ENCODE measurements around the gene PHTF1. TPM values are rescaled to one million over a fixed set of nuclear protein-coding genes. Genes with fewer than 3 reads are reported as not detected.

PHTF1 gene
- total RNA-seq, 1 donor from 2014 or later, result 48.5 TPM

GRCh38 chr1:113770031-113770430 is 10.7 kb upstream of the PHTF1 start:
- Mint-ChIP-seq H3K27me3 (ENCODE audit: low read depth) (no peaks in the 10 kb centered on the region), H3K4me1 (peaks cover 48% of the 10 kb centered on the region), H3K36me3 (ENCODE audit: low read depth) (peaks cover 3% of the 10 kb centered on the region), H3K27ac (ENCODE audit: unreplicated experiment) (no peak overlapping the region), H3K4me3 (no peak overlapping the region), H3K9me3 (no peaks in the 10 kb centered on the region)
- DNase-seq (ENCODE audit: low read depth, low spot score), result no peak
- TF ChIP-seq CTCF (conservative IDR thresholded peaks at IDR 0.05), result no peak

DNA sequence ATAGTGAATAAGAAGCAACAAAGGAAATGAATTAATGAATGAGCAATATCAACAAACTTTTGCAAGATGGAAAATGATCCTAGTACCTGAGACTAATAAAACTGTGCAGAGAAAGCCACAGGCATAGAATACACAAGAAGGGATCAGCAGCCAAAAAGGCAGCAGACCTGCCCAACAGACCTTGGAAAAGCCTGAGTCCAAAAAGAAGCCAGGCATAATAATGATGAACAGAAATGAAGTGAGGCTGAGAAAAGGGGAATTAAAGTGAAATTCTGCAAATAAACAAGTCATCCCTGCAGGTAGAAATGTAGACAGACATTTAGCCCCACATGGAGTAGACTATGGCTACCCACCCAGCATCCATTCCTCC is 10.3 kb upstream of the PHTF1 start:
- no peak for DNase-seq (ENCODE audit: low read depth, low spot score)
- peaks cover 3% of the 10 kb centered on the region for H3K36me3 Mint-ChIP-seq (ENCODE audit: low read depth)
- H3K9me3 Mint-ChIP-seq, result no peaks in the 10 kb centered on the region
- TF ChIP-seq CTCF (conservative IDR thresholded peaks at IDR 0.05), result no peak
- no peak overlapping the region for H3K4me3 Mint-ChIP-seq
- no peak overlapping the region for H3K27ac Mint-ChIP-seq (ENCODE audit: unreplicated experiment)
- H3K4me1 Mint-ChIP-seq, result peaks cover 48% of the 10 kb centered on the region
- no peaks in the 10 kb centered on the region for H3K27me3 Mint-ChIP-seq (ENCODE audit: low read depth)

DNA sequence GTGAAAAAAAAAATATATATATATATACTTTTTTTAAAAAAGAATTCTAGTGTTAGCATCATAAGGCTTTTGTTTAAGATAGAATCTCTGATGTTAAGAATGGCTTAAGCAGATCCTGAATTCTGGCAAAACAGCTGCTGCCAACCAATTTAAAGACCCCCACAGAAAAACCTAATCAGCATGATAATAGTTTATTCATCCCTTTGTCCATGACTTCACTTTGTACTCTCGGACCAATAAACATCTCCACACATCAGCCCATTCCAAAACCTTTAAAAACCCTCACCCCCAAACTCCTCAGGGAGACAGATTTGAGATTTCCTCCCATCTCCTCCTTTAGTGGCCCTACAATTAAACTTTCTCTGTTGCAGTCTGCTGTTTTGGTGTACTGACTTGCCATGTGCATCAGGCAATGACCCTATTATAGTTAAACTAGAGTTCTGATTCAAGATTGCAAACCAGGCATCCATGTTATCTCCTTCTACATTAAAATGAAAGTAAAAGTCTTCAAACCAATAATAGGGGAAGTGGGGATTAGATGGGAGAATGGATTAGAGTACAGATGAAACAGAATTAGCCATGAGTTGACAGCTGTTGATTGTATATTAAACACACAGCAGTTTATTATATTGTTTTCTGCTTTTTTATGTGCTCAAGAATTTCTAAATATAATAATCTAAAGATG is 9.8 kb upstream of the PHTF1 start:
- no peaks in the 10 kb centered on the region for H3K27me3 Mint-ChIP-seq (ENCODE audit: low read depth)
- H3K36me3 Mint-ChIP-seq (ENCODE audit: low read depth), result peaks cover 3% of the 10 kb centered on the region
- H3K4me3 Mint-ChIP-seq, result peak overlapping the region; percentile 32
- TF ChIP-seq CTCF (conservative IDR thresholded peaks at IDR 0.05), result no peak
- peaks cover 49% of the 10 kb centered on the region for H3K4me1 Mint-ChIP-seq
- DNase-seq (ENCODE audit: low read depth, low spot score), result no peak
- no peaks in the 10 kb centered on the region for H3K9me3 Mint-ChIP-seq
- H3K27ac Mint-ChIP-seq (ENCODE audit: unreplicated experiment), result peak overlapping the region; percentile 94

DNA sequence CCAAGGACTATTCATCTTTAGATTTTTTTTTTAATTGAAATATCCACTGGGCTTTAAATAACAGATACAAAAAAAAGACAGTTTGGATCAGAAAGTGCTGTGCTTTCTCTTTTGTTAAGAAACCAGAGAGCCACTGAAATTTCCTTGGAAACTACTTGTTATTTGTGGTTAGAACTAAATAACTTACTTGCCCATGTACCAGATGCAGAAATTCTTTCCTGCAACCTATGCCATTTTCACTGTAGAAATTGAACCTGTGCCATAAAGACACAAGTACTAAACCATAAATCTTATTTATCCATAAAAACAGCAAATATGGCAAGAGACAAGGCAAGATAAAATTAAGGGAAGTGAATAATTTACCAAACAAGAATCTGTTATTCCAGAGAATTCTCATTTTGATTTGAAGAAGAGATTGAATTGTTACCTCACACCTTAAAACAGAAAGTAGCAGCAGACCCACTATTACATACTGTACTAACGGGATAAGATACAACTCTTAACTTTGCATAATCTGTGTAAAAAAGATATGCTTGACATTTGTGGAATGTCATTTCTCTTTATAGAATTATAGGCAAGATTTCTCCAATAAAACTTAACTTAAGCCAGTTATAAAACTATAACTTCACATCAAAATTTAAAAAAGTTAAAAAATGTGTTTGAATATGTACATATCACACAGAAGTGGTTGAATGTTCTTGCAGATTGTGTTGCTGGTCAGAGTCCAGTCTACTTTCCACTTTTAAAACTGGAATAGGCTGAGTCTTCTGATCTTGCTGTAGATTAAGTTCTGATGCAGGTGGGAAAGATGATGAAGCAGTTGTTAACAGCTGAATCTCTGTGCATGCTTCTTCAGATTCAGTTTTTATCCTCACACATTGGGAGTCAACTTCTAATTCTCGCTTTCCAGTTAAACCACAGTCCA is 6.3 kb upstream of the PHTF1 start:
- no peak for DNase-seq (ENCODE audit: low read depth, low spot score)
- Mint-ChIP-seq H3K36me3 (ENCODE audit: low read depth) (peaks cover 3% of the 10 kb centered on the region), H3K9me3 (no peaks in the 10 kb centered on the region), H3K27ac (ENCODE audit: unreplicated experiment) (no peak overlapping the region), H3K4me1 (peaks cover 48% of the 10 kb centered on the region), H3K27me3 (ENCODE audit: low read depth) (no peaks in the 10 kb centered on the region), H3K4me3 (no peak overlapping the region)
- TF ChIP-seq CTCF (conservative IDR thresholded peaks at IDR 0.05), result no peak

- H3K36me3 Mint-ChIP-seq (ENCODE audit: low read depth), result peaks cover 3% of the 10 kb centered on the region
- no peaks in the 10 kb centered on the region for H3K9me3 Mint-ChIP-seq
- H3K4me1 Mint-ChIP-seq, result peaks cover 40% of the 10 kb centered on the region
- H3K27me3 Mint-ChIP-seq (ENCODE audit: low read depth), result no peaks in the 10 kb centered on the region
- TF ChIP-seq CTCF (conservative IDR thresholded peaks at IDR 0.05), result no peak
- H3K27ac Mint-ChIP-seq (ENCODE audit: unreplicated experiment), result no peak overlapping the region
- DNase-seq (ENCODE audit: low read depth, low spot score), result no peak
- no peak overlapping the region for H3K4me3 Mint-ChIP-seq
Observed at GRCh38 chr1:113763661-113764060, 4.4 kb upstream of the PHTF1 start.

All from neural crest cell (in vitro differentiated cells).